HG02678 (cell line): Measurements from ENCODE around the gene HOXC10.

Experiments
- ATAC-seq: cut with Tn5 transposase; IDR thresholded peaks from one replicate; pipeline ENCODE4 v1.9.1; 2021; ENCODE audit warnings: mild to moderate bottlenecking, moderate library complexity; ENCODE audit not compliant: unreplicated experiment

HOXC10 gene

DNA sequence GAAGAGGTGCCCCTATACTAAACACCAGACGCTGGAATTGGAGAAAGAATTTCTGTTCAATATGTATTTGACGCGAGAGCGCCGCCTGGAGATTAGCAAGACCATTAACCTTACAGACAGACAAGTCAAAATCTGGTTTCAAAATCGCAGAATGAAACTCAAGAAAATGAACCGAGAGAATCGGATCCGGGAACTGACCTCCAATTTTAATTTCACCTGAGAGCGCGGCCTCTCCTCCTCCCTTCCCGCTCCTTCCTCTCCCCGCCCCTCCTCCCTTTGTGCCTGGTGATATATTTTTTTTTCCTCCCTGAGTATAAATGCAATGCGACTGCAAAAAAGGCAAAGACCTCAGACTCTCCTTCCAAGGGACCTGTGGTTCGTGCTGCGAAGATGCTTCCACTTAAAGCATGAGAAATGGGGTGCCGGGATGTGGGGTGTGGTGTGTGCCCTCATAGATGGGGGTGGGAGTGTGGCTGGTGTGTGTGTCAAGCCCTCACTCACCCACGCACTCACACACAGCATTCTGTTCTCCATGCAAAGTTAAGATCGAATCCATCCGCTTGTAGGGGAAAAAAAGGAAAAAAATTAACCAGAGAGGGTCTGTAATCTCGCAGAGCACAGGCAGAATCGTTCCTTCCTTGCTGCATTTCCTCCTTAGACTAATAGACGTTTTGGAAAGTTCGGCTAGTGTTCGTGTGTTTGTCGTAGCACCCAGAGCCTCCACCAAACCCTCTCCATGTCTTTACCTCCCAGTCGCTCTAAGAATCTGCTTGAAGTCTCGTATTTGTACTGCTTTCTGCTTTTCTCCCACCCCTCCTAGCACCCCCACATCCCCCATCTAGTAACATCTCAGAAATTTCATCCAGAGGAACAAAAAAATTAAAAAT is 4.5 kb downstream of the HOXC10 start:
- no peak for ATAC-seq

DNA sequence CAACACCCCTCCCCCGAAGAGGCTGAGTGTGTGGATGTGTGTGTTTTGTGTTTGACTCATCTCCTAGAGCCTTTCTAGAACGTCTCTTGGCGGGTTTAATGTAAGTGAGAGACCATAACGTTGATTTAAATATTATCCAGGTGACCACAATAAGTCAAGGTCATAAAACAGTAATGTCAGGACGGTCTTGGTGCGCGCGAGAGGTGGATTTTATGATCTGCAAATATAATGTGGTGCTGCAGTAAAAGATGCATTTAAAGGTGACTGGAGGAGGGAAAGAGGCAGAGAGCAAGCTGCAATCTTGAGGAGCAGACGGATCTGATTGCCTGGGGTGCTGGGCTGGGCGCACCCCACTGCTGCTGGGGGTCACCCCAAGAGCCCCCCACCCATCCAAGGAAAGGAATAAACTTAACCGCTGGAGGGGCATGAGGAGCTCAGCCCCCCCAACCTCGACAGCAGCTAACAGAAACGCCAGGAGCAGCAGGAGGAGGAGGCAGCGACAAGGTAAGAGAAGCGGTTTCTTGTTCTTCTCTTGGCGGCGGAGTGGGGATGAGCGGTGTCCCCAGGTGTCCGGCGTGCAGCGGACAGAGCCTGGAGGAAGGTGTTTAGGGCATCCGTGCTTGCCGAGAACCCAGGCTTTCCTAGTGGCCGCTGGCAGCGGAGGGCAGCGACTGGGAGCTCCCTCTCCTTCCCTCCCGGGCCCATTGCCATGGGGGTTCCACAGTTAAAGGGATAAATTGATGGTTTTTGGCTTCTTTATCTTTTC is 5.5 kb downstream of the HOXC10 start:
- ATAC-seq, result no peak

DNA sequence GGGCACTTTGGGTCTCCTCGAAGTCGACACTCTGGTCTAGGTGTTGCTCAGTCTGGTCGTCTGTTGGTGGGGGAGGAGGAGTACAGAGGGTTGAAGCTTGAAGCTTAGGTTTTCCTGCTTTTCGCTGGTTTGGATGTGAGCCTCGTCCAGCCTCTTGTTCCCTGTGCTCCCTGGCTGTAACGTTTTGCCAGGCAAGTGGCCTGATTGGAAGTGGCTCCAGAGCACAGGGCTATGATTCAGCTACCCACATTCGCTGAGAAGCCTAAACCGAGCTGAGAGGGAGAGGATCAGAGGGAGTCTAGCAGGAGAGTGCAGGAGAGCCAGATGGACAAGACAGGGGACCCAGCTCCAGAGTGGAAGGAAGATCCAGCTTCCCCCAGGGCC is 6.1 kb downstream of the HOXC10 start:
- ATAC-seq, result no peak

DNA sequence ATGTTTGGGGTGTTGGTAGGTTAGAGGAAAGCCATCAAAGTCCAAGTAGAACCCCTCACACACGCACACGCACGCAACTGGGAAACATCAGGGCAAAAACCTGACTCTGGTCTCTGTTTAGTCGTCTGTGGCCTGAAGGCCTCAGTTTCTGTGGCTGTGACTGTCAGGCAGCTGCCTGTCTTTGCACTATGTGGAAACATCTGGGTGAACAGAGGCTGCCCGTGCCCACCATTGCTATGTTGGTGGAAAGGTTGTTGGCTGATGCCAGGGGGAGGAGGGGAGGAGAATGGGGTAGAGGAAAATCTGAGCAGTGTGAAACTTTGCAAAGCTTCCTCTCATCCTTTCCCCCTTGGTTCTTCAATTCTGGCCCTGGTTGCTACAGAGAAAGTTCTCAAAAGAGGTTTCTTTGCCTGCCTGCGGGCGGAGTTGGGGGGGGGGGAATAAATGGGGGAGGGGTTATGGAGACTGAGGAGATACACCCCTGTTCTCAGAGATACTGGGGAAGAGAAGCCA is 7.5 kb downstream of the HOXC10 start:
- ATAC-seq, result no peak

DNA sequence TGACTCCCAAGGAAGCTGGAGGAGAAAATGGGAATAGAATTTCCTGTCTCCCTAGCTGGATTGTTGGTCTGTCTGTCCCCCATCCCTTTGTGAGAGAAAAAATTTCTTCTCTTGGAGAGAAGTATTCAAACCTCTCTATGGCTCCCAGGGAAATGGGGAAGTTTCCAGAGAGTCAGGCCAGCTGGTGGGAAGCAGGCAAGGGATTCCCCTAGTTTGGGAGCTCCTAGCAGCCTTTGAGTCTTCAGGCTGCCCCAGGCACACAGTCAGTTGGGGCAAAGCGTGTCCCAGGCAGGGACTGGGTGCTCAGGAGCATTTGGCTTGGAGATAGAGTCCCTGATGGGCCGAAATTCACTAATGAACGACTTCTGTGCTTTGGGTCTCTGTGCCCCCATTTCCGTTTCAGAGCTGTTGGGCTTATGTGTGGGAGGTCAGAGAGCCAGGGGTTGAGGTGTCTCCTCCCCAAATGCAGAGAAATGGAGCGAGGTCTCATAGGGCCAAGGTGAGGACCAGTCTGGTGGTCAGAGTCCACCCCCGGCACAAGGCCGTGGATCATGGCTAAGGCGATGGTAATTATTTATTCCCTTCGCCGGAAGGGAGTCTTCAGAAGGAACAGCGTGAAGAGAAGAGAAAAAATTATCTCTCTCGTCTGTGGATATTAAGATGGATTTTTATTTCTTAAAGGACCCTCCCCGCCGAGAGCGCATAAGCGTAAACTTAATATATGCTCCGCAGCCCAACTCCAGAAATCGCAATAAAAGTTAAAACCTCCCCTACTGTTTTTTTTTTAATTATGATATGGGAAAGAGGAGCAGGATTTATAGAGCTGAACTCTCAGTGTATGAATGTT is 8.4 kb downstream of the HOXC10 start:
- no peak for ATAC-seq

DNA sequence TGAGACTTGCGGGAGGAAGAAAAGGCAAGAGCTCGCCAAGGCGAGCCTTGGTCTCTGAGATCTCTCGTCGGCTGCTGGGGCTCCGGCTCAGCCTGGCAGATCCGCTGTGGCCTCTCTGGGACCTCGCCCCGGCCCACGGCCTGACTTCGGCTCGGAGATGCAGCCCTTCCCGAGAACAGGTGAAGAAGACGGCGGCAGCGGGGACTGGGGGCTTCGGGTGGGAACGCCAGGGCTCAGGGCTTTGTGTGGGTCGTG is 9.0 kb downstream of the HOXC10 start:
- no peak for ATAC-seq

DNA sequence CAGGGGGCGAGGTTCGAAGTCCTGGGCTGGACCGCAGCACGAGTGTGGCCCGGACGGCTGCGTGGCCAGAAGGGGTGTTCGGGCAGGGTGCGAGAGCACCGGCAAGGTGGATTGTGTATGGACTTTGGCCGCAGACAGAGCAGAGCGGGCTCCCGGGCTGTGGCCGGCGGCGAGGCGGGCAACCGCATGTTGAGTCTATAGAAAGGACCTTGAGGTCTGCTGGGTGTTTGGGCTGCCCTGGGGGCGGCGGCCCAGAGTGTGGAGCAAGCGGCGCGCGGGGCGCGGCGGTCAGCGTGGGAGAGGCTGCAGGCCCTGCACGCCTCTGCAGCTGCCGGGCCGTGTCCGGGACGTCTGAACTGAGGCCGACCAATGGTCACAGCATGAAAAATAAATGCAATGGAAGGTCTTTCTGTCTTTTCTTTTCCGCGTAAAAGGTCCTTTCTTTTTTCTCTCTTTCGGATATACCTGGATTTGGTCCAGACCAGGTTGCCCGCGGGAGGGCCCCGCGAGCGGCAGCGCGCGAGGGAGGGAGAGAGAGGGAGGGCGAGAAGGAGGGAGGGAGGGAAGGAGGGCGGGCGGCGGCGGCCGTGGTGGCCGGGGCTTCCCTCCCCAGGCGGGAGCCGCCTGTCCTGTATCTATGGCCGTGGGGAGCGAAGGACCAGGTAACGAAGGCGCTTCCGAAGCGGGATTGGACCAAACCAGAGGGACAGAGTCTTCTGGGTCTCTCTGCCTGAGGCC is 9.5 kb downstream of the HOXC10 start:
- no peak for ATAC-seq

DNA sequence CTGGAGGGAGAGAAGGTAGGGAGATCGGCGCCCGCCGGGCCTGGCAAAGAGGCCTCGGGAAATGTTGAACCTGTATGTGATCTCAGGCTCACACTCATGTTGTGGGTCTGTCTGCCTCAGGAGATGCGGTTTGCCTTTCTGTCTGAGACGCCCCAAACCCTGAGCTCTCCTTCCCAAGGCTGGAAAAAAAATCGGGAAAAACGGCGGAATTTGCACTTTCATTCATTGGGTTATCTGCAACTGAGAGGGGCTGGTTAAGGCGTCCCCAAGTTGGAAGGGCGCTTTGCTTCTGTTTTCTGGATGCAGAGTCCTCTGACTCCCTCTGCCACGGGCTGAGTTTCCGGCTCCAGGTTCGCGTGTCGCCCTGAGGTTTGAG is 10.0 kb downstream of the HOXC10 start:
- no peak for ATAC-seq

DNA sequence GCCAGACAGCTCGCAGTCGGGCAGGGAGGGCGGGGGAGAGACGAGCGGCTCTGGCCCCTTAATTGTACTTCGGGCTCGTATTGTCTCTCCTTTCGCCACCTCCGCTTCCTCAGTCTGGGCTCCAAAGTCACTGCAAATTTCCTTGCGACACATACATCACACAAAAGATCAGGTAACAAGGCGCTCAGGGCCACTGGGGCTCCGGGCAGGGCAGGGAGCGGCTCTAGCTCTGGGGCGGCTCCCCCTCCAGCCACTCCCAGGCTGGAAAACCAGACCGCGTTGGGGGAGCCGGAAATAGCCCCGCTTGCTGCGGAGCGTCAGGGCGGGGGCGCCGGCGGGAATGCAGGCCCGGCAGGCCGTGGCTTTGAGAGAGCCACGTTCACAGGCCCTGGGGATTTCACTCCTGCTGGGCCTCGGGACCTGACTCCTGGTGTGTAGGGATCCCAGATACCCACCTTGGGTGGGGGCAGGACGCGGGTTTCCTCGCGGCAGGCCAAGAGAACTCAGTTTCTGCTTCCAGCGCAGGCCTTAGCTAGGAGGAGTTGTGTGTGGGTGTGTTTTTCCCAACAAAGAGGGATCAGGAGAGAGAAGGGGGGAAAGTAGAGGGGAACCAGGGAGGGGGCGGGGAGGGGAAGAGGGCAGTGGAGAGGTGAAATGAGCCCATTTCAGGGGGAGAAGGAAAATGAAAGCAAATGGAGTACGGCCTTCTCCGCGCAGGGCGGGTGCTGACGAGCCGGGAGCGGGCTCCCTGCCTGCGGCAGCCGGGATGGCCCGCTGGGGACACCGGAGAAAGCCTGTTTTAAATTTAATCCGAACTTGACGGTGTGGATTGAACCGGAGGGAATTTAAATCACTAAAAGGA is 10.7 kb downstream of the HOXC10 start:
- ATAC-seq, result no peak

DNA sequence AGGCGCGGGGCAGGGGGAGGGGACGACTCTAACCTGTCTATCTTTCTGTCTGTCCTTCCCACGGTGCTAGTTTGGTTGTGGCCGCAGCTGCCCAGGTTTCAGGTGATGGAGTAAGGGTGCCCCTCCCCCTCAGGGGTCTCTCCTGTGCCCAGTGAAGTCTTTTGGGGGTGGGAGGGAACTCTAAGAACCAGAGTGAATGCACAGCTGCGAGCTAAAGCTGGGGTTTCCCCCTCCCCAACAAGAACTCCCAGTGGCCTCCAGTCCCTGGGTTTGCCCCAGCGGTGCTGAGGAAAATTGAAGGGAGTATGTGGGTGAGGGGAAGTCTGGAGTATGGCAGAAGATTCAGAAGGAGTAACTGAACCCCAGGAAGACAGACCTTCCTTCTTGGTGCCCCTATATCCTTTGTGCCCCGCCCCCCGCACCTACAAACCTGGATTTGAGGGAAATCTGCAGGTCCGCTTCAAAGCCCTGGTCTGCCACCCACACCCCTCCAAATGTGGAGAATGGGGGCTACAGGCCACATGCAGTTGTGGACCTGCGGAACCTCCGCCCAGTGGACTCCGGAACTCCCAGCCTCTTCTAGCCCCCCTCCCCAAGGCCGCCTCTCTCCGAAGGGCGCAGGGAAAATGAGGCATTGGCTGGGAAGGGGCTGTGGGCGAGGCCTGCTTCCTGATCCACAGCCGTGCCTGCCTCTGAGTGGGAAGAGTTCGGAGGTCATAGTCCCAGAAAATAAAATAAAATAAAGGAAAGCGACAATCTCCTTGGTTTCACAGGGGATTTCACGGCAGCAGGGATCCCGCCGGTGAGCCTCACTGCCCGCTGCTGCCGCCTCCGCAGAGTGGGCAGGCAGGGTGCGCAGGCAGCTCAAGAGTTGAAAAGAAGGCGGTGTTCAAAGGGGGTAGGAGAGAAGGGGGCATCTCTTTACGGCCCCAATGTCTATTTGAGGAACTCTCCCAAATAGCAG is 11.6 kb downstream of the HOXC10 start:
- ATAC-seq, result no peak

DNA sequence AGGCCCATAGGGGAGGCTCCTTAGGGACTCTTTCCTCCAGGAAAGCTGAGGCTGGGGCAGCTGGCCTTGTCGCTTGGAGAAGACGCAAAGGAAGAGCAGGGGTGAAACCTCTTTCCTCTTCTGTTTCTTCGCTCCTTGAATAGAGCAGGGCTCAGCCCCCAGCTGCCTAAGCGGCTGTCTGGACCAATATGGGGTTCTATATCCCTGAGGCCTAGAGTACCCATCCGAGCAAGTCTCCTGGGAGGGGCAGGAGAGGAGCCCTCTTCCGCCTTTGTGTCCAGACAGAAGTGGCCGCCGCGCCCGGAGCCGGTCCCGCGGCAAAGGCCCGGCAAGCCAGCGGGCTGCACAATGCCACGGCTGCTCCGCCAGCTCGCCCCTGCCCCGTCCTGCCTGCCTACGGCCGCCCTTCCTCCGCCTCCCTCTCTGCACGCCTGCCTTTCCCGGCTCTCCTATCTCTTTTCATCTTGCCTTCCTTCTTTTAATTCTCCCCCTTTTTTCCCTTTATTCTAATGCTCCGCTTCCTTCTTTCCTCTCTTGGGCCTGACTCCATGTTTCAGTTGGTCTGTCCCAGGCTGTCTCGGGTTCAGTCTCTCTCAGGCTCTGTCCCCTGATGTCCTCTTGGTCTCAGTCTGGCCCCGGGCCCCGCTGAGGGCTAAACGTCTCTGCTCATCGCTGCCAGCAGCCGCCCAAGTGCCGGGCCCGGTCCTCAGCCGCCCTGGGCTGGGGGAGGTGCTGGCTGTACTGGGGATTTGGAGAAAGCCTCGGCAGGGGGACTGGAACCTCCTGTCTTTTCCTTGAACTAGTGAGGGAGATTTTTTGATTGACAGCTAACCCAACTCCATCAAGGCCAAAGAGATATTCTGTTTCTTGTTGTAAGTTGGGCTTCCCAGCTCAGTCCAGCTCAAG is 12.5 kb downstream of the HOXC10 start:
- no peak for ATAC-seq

DNA sequence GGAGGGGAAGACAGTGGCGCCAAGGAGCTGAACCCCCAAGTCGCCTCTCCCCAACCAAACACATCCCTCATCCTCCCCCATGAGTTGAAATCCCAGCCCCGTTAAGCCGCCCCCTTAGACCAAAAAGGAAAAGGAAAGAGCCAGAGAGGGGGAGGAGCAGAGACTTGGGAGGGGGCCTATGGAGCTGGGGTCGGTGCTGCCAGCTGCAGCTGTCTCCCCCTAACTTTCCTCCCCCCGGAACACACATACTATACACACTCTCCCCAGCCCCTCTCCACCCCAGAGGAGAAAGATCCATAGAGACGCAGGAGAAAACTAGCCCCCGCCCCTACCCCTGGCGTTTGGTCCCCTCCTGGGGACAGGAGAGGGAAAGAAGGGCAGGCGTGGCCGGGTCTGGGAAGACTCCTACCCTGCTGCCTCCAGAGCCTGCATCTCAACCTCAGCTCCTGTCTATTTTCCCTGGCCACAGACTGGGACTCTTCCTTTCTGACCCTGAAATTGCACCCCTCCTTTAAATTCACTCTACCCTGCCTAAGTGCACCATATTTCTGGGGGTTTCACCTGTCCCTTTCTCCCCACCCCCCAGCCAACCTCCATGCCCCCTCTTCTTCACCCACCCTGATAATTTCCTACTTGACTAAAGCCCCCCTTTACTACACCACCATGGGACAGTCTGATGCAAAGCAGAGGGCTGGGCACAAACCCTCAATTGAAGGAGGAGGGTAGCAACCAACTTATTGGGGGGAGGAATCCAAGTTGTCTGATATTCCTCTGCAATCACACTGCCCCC is 13.4 kb downstream of the HOXC10 start:
- no peak for ATAC-seq

DNA sequence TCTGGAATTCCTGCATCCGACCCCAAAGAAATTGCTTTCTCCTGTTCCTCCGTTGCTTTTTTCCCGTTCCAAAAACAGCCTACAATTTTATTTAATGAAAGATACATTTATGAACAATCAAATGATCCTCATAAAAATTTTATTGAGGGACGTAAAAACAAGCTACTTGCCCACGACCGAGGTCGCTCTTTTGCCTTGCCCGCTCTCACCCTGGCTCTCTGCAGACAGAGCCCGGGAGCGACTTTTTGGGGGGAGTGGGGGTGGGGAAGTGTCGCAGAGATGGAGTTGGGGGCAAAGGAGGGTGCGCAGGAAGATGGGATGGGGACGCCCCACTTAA is 13.9 kb downstream of the HOXC10 start:
- no peak for ATAC-seq

DNA sequence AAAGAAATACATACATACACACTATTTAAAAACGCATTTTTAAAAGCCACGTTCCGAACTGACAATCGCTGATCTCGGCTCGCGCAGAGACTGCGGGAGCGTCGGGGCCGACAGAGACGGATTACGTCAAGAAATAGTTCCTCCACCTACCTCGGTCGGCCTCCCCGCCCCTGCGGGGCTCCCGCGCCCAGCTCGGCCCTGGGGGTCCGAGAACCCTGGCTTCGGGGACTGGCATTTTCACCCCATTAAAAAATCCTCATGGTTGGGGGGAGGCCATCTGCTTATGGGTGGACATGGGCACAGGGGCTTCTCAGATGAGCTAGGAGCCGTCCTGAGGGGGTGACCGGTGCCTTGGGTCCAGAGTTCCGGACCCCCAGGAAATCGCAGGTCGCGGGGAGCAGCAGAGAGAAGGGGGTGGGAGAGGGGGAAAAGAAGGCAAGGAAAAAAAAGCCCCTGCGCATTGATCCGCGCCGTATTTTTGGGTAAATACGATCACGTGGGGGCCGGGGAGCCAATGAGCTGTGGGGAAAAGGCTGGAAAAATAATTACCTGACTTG is 14.7 kb downstream of the HOXC10 start:
- ATAC-seq, result no peak

DNA sequence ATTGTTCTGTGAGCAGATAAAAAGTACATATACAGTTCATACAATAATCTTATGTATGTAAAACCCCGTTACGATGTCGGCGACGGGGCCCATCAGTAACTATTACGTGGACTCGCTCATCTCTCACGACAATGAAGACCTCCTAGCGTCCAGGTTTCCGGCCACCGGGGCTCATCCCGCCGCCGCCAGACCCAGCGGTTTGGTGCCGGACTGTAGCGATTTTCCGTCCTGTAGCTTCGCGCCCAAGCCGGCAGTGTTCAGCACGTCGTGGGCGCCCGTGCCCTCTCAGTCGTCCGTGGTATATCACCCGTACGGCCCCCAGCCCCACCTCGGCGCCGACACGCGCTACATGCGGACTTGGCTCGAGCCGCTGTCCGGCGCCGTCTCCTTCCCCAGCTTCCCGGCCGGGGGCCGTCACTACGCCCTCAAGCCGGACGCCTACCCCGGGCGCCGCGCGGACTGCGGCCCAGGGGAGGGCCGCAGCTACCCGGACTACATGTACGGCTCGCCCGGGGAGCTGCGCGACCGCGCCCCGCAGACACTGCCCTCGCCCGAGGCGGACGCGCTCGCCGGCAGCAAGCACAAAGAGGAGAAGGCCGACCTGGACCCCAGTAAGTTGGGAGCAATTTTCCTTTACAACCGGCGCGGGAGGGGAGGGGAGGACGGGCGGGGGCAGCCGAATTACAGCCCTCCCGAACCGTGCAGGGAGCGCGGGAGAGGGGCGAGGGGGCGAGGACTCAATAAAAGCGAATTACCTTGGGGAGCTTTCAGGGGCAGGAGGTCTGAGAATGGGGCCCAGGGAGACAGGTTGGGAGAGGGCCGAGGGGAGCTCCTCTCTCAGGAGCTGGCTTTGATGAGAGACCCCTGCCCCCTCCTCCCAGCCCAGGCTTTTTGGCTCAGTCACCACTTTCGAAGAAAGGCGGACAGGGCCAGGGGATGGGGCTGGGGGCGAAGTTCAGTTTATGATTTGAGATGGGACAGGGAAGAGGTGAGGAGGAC is 15.5 kb downstream of the HOXC10 start, which contains the start of gene HOXC9:
Gene HOXC9, plus strand, starts transcription at position 46 of the 999 bp plus-strand sequence. Its CDS starts 28 bp downstream, at position 74.
- ATAC-seq, result no peak
